Ascending aorta (tissue), 2 donors: ENCODE measurements around the gene ANXA2R. TPM values are rescaled to one million over a fixed set of nuclear protein-coding genes. Genes with fewer than 3 reads are reported as not detected.
"Not testable (repeated sequence)": the region's sequence is repeated elsewhere in the genome, so short reads cannot be mapped to it uniquely, and the experiment has no call there.

Experiments
- DNase-seq, 2 donors: peaks; one replicate each; pipeline ENCODE4 v3.0.0-alpha.2; 2019; ENCODE audit warnings: low spot score in 2 of 2
- H3K27ac ChIP-seq, 2 donors: fragments of 200-600 bp; sonication (generic); one replicate each; pipeline ENCODE4 v1.5.1; 2016 to 2017; ENCODE audit warnings: mild to moderate bottlenecking in 1 of 2
- H3K27me3 ChIP-seq: fragments of 200-600 bp; sonication (generic); one replicate; pipeline ENCODE4 v1.5.1; 2017
- H3K36me3 ChIP-seq, 2 donors: fragments of 200-600 bp; sonication (generic); one replicate each; pipeline ENCODE4 v1.5.1; 2016
- H3K4me1 ChIP-seq, 2 donors: fragments of 200-600 bp; sonication (generic); one replicate each; pipeline ENCODE4 v1.5.1; 2016 to 2017; ENCODE audit warnings: mild to moderate bottlenecking in 1 of 2
- H3K4me3 ChIP-seq, 2 donors: fragments of 200-600 bp; sonication (generic); one replicate each; pipeline ENCODE4 v1.5.1; 2016 to 2017; ENCODE audit warnings: mild to moderate bottlenecking in 1 of 2
- H3K9me3 ChIP-seq, 2 donors: fragments of 200-600 bp; sonication (generic); one replicate each; pipeline ENCODE4 v1.5.1; 2016
- CTCF ChIP-seq, 3 experiments: fragments of 200-600 bp in 2 of 3; fragments of 450-650 bp in 1 of 3; sonication (generic) in 2 of 3; IDR thresholded peaks; one replicate each; pipeline ENCODE4 v1.5.1; 2016 to 2019; ENCODE audit warnings: antibody characterized with exemption in 3 of 3, mild to moderate bottlenecking in 1 of 3, moderate library complexity in 1 of 3
- intact Hi-C: fragments of 100-400 bp; cut with DNase I; formaldehyde crosslinking; loops from one replicate; pipeline ENCODE4 v1.15.1; 2023
- total RNA-seq: library from RNA; depleted of rRNA; stranded (reverse); fragments of >200 nt; gene quantifications from one replicate; pipeline ENCODE4 v1.1.0, GENCODE V29; 2016

ANXA2R gene
- total RNA-seq, 1 donor from 2014 or later: 5.1 TPM

- intact Hi-C loops: no loop called here
- Histone ChIP-seq H3K27ac (no peak overlapping the region), H3K27me3 (no peaks in the 10 kb centered on the region)
Observed at GRCh38 chr5:43033841-43034590, 6.1 kb downstream of the ANXA2R start.

GRCh38 chr5:43027054-43027785 is 12.9 kb downstream of the ANXA2R start:
- no peak for TF ChIP-seq CTCF (IDR thresholded peaks at IDR 0.05)
- intact Hi-C loops: no loop called here
- no peaks in the 10 kb centered on the region for H3K4me1 ChIP-seq
- H3K4me3 ChIP-seq: no peak overlapping the region
- no peaks in the 10 kb centered on the region for H3K27me3 ChIP-seq
- DNase-seq: no peak
- no peaks in the 10 kb centered on the region for H3K9me3 ChIP-seq
- no peaks in the 10 kb centered on the region for H3K36me3 ChIP-seq
- H3K27ac ChIP-seq: no peak overlapping the region

More at GRCh38 chr5:43033841-43034590, 6.1 kb downstream of the ANXA2R start:
- Histone ChIP-seq H3K4me3 (peak overlapping the region in 1 of 2 donors; percentile 9), H3K9me3 (peaks cover 7 to 8% of the 10 kb centered on the region in 2 donors), H3K4me1 (no peaks in the 10 kb centered on the region), H3K36me3 (no peaks in the 10 kb centered on the region)
- TF ChIP-seq CTCF (IDR thresholded peaks at IDR 0.05): no peak
- no peak for DNase-seq

- H3K9me3 ChIP-seq, H3K4me1 ChIP-seq, H3K4me3 ChIP-seq, H3K27me3 ChIP-seq, H3K36me3 ChIP-seq, intact Hi-C loops, H3K27ac ChIP-seq, DNase-seq: not testable (repeated sequence)
Observed at GRCh38 chr5:43025184-43025950, 14.8 kb downstream of the ANXA2R start.

- no peak for DNase-seq
- TF ChIP-seq CTCF (IDR thresholded peaks at IDR 0.05): no peak
- H3K27ac ChIP-seq: no peak overlapping the region
- no peaks in the 10 kb centered on the region for H3K36me3 ChIP-seq
- intact Hi-C loops: no loop called here
- peaks cover 0 to 5% of the 10 kb centered on the region in 2 donors for H3K9me3 ChIP-seq
- no peak overlapping the region for H3K4me3 ChIP-seq
- no peaks in the 10 kb centered on the region for H3K4me1 ChIP-seq
- H3K27me3 ChIP-seq: no peaks in the 10 kb centered on the region
Observed at GRCh38 chr5:43024217-43024616, 15.9 kb downstream of the ANXA2R start.

GRCh38 chr5:43021151-43021550 is 19.0 kb downstream of the ANXA2R start:
- Histone ChIP-seq H3K36me3 (no peaks in the 10 kb centered on the region), H3K4me3 (no peak overlapping the region), H3K27ac (peak overlapping the region in 1 of 2 donors; percentile 10), H3K9me3 (peaks cover 0 to 5% of the 10 kb centered on the region in 2 donors), H3K4me1 (no peaks in the 10 kb centered on the region), H3K27me3 (no peaks in the 10 kb centered on the region)
- TF ChIP-seq CTCF (IDR thresholded peaks at IDR 0.05): no peak
- DNase-seq: no peak
- intact Hi-C loops: no loop called here
